HUES48 (cell line): ENCODE measurements around the gene DENND6B.
"Not testable (repeated sequence)": the region's sequence is repeated elsewhere in the genome, so short reads cannot be mapped to it uniquely, and the experiment has no call there.

Experiments
- H3K27ac ChIP-seq: one replicate; pipeline ENCODE4 v1.7.0; 2013; ENCODE audit warnings: low read depth, low read length, inconsistent platforms
- H3K27me3 ChIP-seq: 2 replicates; pipeline ENCODE4 v1.6.1; 2013; ENCODE audit warnings: mild to moderate bottlenecking, low read length; ENCODE audit not compliant: control insufficient read depth, insufficient read depth
- H3K36me3 ChIP-seq: 2 replicates; pipeline ENCODE4 v1.6.1; 2013; ENCODE audit warnings: low read length; ENCODE audit not compliant: control insufficient read depth, insufficient read depth
- H3K4me1 ChIP-seq: 2 replicates; pipeline ENCODE4 v1.6.1; 2013; ENCODE audit warnings: mild to moderate bottlenecking, low read length; ENCODE audit not compliant: control insufficient read depth, insufficient read depth
- H3K4me3 ChIP-seq: 2 replicates; pipeline ENCODE4 v1.5.1; 2013; ENCODE audit warnings: mild to moderate bottlenecking, low read depth, low read length
- H3K9ac ChIP-seq: 2 replicates; pipeline ENCODE4 v1.6.1; 2013; ENCODE audit warnings: mild to moderate bottlenecking, low read depth, low read length, moderate library complexity
- H3K9me3 ChIP-seq: 2 replicates; pipeline ENCODE4 v1.6.1; 2013; ENCODE audit warnings: low read length; ENCODE audit not compliant: control insufficient read depth, insufficient read depth

DENND6B gene, protein sequence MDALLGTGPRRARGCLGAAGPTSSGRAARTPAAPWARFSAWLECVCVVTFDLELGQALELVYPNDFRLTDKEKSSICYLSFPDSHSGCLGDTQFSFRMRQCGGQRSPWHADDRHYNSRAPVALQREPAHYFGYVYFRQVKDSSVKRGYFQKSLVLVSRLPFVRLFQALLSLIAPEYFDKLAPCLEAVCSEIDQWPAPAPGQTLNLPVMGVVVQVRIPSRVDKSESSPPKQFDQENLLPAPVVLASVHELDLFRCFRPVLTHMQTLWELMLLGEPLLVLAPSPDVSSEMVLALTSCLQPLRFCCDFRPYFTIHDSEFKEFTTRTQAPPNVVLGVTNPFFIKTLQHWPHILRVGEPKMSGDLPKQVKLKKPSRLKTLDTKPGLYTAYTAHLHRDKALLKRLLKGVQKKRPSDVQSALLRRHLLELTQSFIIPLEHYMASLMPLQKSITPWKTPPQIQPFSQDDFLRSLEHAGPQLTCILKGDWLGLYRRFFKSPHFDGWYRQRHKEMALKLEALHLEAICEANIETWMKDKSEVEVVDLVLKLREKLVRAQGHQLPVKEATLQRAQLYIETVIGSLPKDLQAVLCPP

DNA sequence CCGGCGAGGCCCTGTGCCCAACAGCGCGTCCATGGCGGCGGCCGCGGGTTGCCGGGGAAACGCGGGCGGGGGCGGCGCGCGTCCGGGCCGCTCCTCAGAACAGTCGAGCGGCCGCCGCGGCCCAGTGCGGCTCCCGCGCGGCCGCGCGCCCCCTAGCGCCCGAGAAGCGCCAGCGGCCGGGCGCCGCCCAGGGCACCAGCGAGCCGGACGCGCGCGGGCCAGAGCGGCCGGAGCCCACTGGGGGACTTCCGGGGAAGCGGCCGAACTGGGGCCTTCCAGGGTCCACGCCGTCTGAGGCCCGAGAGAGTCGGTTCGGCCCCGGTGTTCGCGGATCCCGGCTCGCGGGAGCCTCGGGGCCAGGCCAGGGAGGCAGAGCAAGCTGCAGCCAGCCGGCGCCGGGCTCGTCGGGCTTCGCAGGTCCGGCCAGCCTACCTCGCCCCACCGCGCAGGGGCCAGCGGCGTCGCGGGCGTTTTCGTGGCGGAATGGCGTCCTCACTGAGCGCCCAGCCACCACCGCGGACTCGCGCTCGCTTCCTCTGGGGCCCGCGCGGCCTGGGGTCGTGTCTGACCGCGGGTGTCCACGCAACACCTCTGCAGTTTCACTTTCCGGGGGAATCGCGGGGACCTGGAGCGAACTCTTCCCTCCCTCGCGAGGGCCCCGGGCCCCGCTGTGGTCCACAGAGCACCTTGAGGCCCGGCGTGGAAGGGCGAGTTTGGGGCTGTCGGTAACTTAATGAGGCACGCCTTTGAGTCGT is at the start of gene DENND6B:
Gene DENND6B (minus strand): TSS at position 57 of the 755 bp plus-strand sequence. CDS start 24 bp downstream, at position 33.
- Histone ChIP-seq H3K9ac (peak within 1 kb of the TSS; percentile 67), H3K4me3 (peak within 1 kb of the TSS; percentile 77), H3K27me3 (peaks cover 14% of the 10 kb centered on the region), H3K27ac (no peak within 1 kb of the TSS), H3K4me1 (peaks cover 3% of the 10 kb centered on the region; the same call in 1 of the 2 replicates), H3K9me3 (no peaks in the 10 kb centered on the region), H3K36me3 (no peaks in the 10 kb centered on the region)

DNA sequence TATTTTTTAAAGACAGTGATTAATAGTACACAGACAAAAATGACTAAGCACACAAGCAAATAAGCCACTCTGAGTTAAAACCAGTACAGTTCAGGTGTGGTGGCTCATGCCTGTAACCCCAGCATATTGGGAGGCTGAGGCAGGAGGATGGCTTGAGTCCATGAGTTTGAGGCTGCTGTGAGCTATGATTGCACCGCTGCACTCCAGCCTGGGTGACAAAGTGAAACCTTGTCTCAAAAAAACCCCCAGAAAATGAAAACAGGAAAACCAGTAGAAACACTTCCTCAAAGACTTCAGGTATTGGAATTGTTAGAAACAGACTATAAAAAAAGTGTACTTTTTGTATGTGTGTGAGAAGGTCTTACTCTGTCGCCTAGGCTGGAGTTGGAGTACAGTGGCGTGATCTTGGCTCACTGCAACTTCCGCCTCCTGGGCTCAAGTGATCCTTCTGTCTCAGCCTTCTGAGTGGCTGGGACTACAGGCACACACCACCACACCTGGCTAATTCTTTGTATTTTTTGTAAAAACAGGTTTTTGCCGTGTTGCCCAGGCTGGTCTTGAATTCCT is 49.4 kb upstream of the DENND6B start:
- H3K27me3 ChIP-seq, result no peaks in the 10 kb centered on the region
- no peak overlapping the region for H3K4me3 ChIP-seq
- peaks cover 46% of the 10 kb centered on the region for H3K36me3 ChIP-seq
- H3K4me1 ChIP-seq, result no peaks in the 10 kb centered on the region
- no peak overlapping the region for H3K27ac ChIP-seq
- no peaks in the 10 kb centered on the region for H3K9me3 ChIP-seq
- no peak overlapping the region for H3K9ac ChIP-seq

DNA sequence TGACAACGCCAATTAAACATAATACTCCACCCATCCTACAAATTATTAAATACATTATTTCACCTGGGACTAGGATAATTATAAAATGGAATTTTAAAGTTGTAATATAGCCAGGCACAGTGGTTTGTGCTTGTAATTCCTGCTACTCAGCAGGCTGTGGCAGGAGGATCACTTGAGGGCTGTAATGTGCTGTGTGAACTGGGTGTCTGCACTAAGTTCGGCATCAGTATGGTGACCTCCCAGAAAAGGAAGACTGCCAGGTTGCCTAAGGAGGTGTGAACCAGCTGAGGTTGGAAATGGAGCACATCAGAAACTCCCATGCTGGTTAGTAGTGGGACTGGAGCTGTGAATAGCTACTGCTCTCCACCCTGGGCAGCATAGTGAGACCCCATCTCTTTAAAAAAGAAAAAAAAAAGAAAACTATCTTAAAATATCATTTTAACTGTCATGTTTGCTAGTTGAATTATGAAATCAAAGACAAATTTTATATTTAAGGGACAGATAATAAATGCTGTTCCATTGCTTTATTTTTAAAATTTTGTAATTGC is 44.4 kb upstream of the DENND6B start:
- Histone ChIP-seq H3K36me3 (peaks cover 32% of the 10 kb centered on the region), H3K4me3 (no peak overlapping the region), H3K4me1 (no peaks in the 10 kb centered on the region), H3K9ac (no peak overlapping the region), H3K27ac (no peak overlapping the region), H3K9me3 (no peaks in the 10 kb centered on the region), H3K27me3 (no peaks in the 10 kb centered on the region)

DNA sequence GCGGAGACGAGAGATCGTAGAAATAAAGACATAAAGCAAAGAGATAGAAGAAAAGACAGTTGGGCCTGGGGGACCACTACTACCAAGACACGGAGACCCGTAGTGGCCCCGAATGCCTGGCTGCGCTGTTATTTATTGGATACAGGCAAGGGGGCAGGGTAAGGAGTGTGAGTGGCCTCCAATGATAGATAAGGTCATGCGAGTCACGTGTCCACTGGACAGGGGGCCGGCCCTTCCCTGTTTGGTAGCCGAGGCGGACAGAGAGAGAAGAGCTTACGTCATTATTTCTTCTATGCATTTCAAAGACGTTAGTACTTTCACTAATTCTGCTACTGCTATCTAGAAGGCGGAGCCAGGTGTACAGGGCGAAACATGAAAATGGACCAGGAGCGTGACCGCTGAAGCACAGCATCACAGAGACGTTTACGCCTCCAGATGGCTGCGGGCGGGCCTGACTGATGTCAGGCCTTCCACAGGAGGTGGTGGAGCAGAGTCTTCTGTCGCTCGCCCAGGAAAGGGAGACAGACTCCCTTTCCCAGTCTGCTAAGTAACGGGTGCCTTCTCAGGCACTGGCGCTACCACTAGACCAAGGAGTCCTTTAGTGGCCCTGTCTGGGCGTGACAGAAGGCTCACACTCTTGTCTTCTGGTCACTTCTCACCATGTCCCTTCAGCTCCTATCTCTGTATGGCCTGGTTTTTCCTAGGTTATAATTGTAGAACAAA is 41.1 kb upstream of the DENND6B start:
- Histone ChIP-seq H3K4me3 (no peak overlapping the region), H3K36me3 (peaks cover 7% of the 10 kb centered on the region; the same call in 1 of the 2 replicates), H3K27me3 (no peaks in the 10 kb centered on the region), H3K4me1 (no peaks in the 10 kb centered on the region), H3K9ac (no peak overlapping the region), H3K9me3 (no peaks in the 10 kb centered on the region), H3K27ac (no peak overlapping the region)

DNA sequence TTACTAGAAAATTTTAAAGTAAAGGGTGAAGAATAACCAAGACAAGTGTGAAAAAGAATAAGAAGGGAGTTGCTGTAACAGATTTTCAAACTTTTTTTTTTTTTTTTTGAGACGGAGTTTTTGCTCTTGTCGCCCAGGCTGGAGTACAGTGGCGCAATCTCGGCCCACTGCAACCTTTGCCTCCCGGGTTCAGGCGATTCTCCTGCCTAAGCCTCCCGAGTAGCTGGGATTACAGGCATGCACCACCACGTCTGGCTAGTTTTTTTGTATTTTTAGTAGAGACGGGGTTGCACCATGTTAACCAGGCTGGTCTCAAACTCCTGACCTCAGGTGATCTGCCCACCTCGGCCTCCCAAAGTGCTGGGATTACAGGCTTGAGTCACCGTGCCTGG is 37.0 kb upstream of the DENND6B start:
- not testable (repeated sequence) for H3K9ac ChIP-seq, H3K4me3 ChIP-seq, H3K27ac ChIP-seq, H3K27me3 ChIP-seq, H3K9me3 ChIP-seq, H3K4me1 ChIP-seq, H3K36me3 ChIP-seq

DNA sequence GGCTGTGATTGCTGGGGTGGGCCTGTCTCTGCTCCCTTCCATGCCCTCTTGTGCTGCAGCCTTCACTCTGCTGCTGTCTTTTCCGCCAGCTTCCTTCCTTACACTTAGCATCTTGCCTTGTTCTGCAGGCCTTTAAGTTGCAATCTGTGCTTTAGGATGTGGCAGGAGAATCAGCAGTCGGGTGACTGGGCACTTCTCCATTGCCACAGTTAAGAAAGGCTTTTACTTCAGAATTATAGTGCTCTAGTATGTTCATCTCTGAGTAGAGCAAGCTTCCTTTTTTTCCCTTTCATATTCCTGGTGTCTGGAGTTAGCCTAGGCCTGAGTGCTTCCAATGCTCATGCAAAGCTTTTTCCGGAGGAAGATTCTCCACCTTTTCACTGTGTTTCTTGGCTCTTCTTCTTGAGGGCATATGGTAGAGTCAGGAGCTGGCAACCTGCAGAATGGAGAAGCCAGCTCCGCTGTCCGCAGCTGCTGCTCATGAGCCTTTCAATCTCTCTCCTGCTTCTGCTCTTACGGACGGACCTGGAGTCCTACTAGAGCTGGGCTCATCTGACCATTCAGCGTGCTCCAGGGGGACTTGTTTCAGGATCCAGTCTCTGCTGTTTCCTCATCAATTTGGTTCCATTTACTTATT is 36.5 kb upstream of the DENND6B start:
- Histone ChIP-seq H3K9ac (no peak overlapping the region), H3K36me3 (peaks cover 3% of the 10 kb centered on the region), H3K27ac (no peak overlapping the region), H3K9me3 (no peaks in the 10 kb centered on the region), H3K27me3 (no peaks in the 10 kb centered on the region), H3K4me3 (no peak overlapping the region), H3K4me1 (no peaks in the 10 kb centered on the region)

DNA sequence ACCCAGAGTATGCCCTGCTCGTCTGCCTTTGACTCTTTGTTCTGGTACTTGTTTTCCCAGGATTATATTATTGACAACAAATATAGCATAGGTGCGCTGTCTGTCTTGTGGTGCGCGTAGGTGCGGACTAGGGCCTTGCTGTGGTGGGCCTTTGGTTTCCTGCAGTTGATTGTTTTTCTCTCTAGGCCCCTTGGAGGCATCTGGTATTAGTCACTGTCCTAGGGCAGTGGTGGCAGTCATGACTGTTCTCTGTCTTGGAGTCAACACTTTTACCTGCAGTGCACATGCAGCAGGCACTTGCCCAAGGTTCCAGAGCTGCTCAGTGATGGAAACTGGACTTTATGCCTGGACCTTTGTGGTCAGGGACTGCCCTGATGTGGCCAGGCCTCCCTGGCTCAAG is 34.9 kb upstream of the DENND6B start:
- H3K9ac ChIP-seq, result no peak overlapping the region
- no peak overlapping the region for H3K27ac ChIP-seq
- H3K36me3 ChIP-seq, result peaks cover 3% of the 10 kb centered on the region
- no peaks in the 10 kb centered on the region for H3K9me3 ChIP-seq
- H3K4me3 ChIP-seq, result no peak overlapping the region
- H3K4me1 ChIP-seq, result no peaks in the 10 kb centered on the region
- H3K27me3 ChIP-seq, result no peaks in the 10 kb centered on the region

DNA sequence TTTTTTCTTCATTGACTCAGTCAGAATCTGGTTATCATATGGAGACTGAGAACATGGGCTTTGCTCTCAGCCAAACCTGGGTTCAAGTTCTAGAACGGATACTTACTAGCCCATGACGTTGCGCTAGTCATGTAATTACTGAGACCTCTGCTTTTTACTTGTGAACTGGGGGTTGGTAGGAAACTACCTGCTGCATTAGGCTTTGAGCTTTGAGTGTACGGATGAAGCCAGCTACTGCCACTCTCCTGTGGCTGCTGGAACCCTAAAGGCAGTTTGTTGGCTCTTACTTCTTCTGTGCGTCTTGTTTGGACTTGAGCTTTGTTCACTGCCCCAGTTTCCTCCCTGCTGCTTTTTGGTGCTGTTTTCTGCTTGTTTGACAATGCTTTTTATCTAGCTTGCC is 34.4 kb upstream of the DENND6B start:
- H3K36me3 ChIP-seq, result peaks cover 3% of the 10 kb centered on the region
- no peak overlapping the region for H3K27ac ChIP-seq
- no peaks in the 10 kb centered on the region for H3K4me1 ChIP-seq
- no peak overlapping the region for H3K4me3 ChIP-seq
- H3K9me3 ChIP-seq, result no peaks in the 10 kb centered on the region
- H3K27me3 ChIP-seq, result no peaks in the 10 kb centered on the region
- H3K9ac ChIP-seq, result no peak overlapping the region

DNA sequence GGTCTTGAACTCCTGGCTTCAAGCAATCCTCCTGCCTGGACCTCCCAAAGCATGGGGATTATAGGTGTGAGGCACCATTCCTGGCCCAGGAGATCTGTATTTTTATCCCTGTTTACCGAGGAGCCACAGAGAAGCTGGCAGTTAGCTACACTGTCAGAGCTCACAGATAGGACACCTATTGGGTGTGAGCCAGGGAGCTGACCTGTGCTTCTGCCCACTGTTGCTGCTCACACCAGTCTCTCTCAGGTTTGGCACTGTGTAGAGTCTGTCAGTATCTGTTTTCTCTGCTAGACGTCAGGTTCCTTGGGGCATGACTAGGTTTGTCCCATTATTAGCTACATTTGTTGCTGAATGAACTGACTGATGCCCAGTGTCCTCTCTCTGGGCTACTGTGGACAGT is 33.8 kb upstream of the DENND6B start:
- Histone ChIP-seq H3K27me3 (no peaks in the 10 kb centered on the region), H3K4me1 (no peaks in the 10 kb centered on the region), H3K9me3 (no peaks in the 10 kb centered on the region), H3K27ac (no peak overlapping the region), H3K9ac (no peak overlapping the region), H3K36me3 (peaks cover 3% of the 10 kb centered on the region), H3K4me3 (no peak overlapping the region)

DNA sequence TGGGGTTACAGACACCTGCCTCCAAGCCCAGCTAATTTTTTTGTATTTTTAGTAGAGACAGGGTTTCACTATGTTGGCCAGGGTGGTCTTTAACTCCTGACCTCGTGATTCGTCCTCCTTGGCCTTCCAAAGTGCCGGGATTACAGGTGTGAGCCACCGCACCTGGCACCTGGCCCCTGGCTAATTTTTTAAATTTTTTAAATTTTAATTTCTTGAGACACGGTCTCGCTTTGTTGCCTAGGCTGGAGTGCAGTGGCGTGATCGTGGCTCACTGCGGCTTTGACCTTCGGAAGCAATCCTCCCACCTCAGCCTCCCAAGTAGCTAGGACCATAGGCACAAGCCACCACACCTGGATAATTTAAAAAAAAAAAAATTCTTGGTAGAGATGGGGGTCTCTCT is 30.9 kb upstream of the DENND6B start:
- H3K27me3 ChIP-seq, result no peaks in the 10 kb centered on the region
- H3K9ac ChIP-seq, result no peak overlapping the region
- peaks cover 9% of the 10 kb centered on the region for H3K36me3 ChIP-seq
- H3K4me3 ChIP-seq, result no peak overlapping the region
- H3K9me3 ChIP-seq, result no peaks in the 10 kb centered on the region
- no peak overlapping the region for H3K27ac ChIP-seq
- H3K4me1 ChIP-seq, result no peaks in the 10 kb centered on the region
